Measurements from ENCODE around the gene TGFB1I1.

TGFB1I1 gene

GRCh38 chr16:31428638-31429247, 43.2 kb upstream of the TGFB1I1 start:
- Histone ChIP-seq H3K27me3 (replicated peaks; ENCODE audit: control insufficient read depth, insufficient read depth, low read length) (no peaks in the 10 kb centered on the region; the same call in 1 of the 2 replicates), H3K4me3 (replicated peaks; ENCODE audit: low read depth, low read length) (no peak overlapping the region), H3K36me3 (ENCODE audit: control insufficient read depth, insufficient read depth, low read length) (no peaks in the 10 kb centered on the region)
- DNase-seq (ENCODE audit: extremely low read depth, insufficient read length), result no peak
- no peak for TF ChIP-seq CTCF (IDR thresholded peaks at IDR 0.05; ENCODE audit: insufficient read depth, low read length, poor library complexity, severe bottlenecking)

GRCh38 chr16:31429314-31429713, 42.6 kb upstream of the TGFB1I1 start:
- Histone ChIP-seq H3K4me3 (replicated peaks; ENCODE audit: low read depth, low read length) (no peak overlapping the region), H3K36me3 (ENCODE audit: control insufficient read depth, insufficient read depth, low read length) (no peaks in the 10 kb centered on the region), H3K27me3 (replicated peaks; ENCODE audit: control insufficient read depth, insufficient read depth, low read length) (no peaks in the 10 kb centered on the region; the same call in 1 of the 2 replicates)
- no peak for DNase-seq (ENCODE audit: extremely low read depth, insufficient read length)
- TF ChIP-seq CTCF (IDR thresholded peaks at IDR 0.05; ENCODE audit: insufficient read depth, low read length, poor library complexity, severe bottlenecking), result no peak

DNA sequence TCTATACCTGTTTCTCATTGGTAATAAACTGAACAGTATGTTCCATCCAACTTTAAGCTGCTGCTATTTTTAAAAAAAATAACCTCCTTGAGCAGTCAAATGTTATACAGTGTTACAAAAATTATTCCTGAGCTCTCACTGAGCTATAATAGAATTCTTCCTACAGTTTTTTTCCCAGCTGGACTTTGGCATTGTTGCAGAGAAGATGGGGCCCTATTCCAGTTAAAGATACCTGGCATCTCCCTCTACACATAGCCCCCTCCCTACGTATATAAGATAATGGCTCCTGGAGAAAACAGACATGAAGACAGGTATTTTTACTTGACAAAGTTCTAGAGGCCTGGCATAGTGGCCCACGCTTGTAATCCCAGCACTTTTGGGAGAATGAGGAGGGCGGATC, 42.2 kb upstream of the TGFB1I1 start:
- TF ChIP-seq CTCF (IDR thresholded peaks at IDR 0.05; ENCODE audit: insufficient read depth, low read length, poor library complexity, severe bottlenecking), result no peak
- Histone ChIP-seq H3K36me3 (ENCODE audit: control insufficient read depth, insufficient read depth, low read length) (no peaks in the 10 kb centered on the region), H3K27me3 (replicated peaks; ENCODE audit: control insufficient read depth, insufficient read depth, low read length) (no peaks in the 10 kb centered on the region; the same call in 1 of the 2 replicates), H3K4me3 (replicated peaks; ENCODE audit: low read depth, low read length) (no peak overlapping the region)
- no peak for DNase-seq (ENCODE audit: extremely low read depth, insufficient read length)

GRCh38 chr16:31430380-31431052, 41.4 kb upstream of the TGFB1I1 start:
- no peak for TF ChIP-seq CTCF (IDR thresholded peaks at IDR 0.05; ENCODE audit: insufficient read depth, low read length, poor library complexity, severe bottlenecking)
- Histone ChIP-seq H3K27me3 (replicated peaks; ENCODE audit: control insufficient read depth, insufficient read depth, low read length) (no peaks in the 10 kb centered on the region), H3K4me3 (replicated peaks; ENCODE audit: low read depth, low read length) (no peak overlapping the region), H3K36me3 (ENCODE audit: control insufficient read depth, insufficient read depth, low read length) (no peaks in the 10 kb centered on the region)
- DNase-seq (ENCODE audit: extremely low read depth, insufficient read length), result no peak

GRCh38 chr16:31435341-31436220, 36.4 kb upstream of the TGFB1I1 start:
- no peaks in the 10 kb centered on the region for H3K36me3 ChIP-seq (ENCODE audit: control insufficient read depth, insufficient read depth, low read length)
- DNase-seq (ENCODE audit: extremely low read depth, insufficient read length), result no peak

More at GRCh38 chr16:31435341-31436220, 36.4 kb upstream of the TGFB1I1 start:
- no peak for TF ChIP-seq CTCF (IDR thresholded peaks at IDR 0.05; ENCODE audit: insufficient read depth, low read length, poor library complexity, severe bottlenecking)
- Histone ChIP-seq H3K4me3 (replicated peaks; ENCODE audit: low read depth, low read length) (no peak overlapping the region), H3K27me3 (replicated peaks; ENCODE audit: control insufficient read depth, insufficient read depth, low read length) (no peaks in the 10 kb centered on the region)

Data from GM06990 (cell line).